Measurements from ENCODE around the gene ARRDC4. TPM values are rescaled to one million over a fixed set of nuclear protein-coding genes. Genes with fewer than 3 reads are reported as not detected.

Gene ARRDC4
- polyA plus RNA-seq, 1 experiment, result 9.2 TPM

- POLR2A ChIA-PET, result no interaction called here
- TF ChIP-seq, protein P1, sequence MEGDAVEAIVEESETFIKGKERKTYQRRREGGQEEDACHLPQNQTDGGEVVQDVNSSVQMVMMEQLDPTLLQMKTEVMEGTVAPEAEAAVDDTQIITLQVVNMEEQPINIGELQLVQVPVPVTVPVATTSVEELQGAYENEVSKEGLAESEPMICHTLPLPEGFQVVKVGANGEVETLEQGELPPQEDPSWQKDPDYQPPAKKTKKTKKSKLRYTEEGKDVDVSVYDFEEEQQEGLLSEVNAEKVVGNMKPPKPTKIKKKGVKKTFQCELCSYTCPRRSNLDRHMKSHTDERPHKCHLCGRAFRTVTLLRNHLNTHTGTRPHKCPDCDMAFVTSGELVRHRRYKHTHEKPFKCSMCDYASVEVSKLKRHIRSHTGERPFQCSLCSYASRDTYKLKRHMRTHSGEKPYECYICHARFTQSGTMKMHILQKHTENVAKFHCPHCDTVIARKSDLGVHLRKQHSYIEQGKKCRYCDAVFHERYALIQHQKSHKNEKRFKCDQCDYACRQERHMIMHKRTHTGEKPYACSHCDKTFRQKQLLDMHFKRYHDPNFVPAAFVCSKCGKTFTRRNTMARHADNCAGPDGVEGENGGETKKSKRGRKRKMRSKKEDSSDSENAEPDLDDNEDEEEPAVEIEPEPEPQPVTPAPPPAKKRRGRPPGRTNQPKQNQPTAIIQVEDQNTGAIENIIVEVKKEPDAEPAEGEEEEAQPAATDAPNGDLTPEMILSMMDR (IDR thresholded peaks at IDR 0.05; ENCODE audit: low read depth, low read length), result no peak
- H3K27ac ChIP-seq (ENCODE audit: low read depth, low read length), result no peak overlapping the region
These were observed 11.9 kb downstream of the ARRDC4 start for GRCh38 chr15:97972366-97972765.

DNA sequence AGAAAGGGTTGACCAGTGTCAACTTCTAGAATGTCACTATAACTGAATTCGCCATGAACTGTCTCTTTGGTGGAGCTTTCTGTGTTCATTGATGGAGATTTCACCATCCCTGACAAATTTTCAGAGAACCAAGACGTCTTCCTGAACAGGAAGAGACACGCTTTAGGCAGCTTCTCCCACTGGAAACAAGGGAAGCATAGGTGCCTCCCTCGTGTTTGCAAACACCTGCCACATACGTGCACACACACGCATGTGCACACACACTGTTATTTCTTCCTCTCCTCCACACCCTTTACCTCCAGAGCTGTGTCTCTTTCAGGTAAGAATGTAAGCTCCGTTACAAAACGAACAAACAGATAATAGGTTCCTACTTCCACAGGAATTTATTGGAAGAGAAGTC lies 15.6 kb downstream of the ARRDC4 start:
- DNase-seq (ENCODE audit: low read depth, low spot score), result no peak
- no peak overlapping the region for H3K4me3 ChIP-seq (ENCODE audit: low read depth, low read length)
- TF ChIP-seq, protein P1 (IDR thresholded peaks at IDR 0.05; ENCODE audit: low read depth, low read length), result no peak
- ChIA-PET CTCF (interaction anchor here (0.9 kb wide), 1 partner anchor 336 kb away, joined by 3 read pairs; no protein-coding TSS in a partner anchor), POLR2A (no interaction called here)
- no peaks in the 10 kb centered on the region for H3K9me3 ChIP-seq (ENCODE audit: control insufficient read depth, insufficient read depth, low read length)
- no peak overlapping the region for H3K27ac ChIP-seq (ENCODE audit: low read depth, low read length)
- H3K27me3 ChIP-seq (ENCODE audit: control insufficient read depth, insufficient read depth, low read length), result no peaks in the 10 kb centered on the region

More at GRCh38 chr15:97972366-97972765, 11.9 kb downstream of the ARRDC4 start:
- Histone ChIP-seq H3K9me3 (ENCODE audit: control insufficient read depth, insufficient read depth, low read length) (no peaks in the 10 kb centered on the region), H3K4me3 (ENCODE audit: low read depth, low read length) (no peak overlapping the region), H3K27me3 (ENCODE audit: control insufficient read depth, insufficient read depth, low read length) (no peaks in the 10 kb centered on the region)
- no peak for DNase-seq (ENCODE audit: low read depth, low spot score)
- CTCF ChIA-PET, result no interaction called here

- ChIA-PET CTCF (interaction anchor here (0.9 kb wide), 1 partner anchor 335 kb away, joined by 3 read pairs; no protein-coding TSS in a partner anchor), POLR2A (no interaction called here)
- TF ChIP-seq, protein P1 (IDR thresholded peaks at IDR 0.05; ENCODE audit: low read depth, low read length), result no peak
- DNase-seq (ENCODE audit: low read depth, low spot score), result no peak
- Histone ChIP-seq H3K4me3 (ENCODE audit: low read depth, low read length) (no peak overlapping the region), H3K27ac (ENCODE audit: low read depth, low read length) (no peak overlapping the region), H3K27me3 (ENCODE audit: control insufficient read depth, insufficient read depth, low read length) (no peaks in the 10 kb centered on the region), H3K9me3 (ENCODE audit: control insufficient read depth, insufficient read depth, low read length) (no peaks in the 10 kb centered on the region; the same call in 1 of the 2 replicates)
These were observed 16.4 kb downstream of the ARRDC4 start for GRCh38 chr15:97976766-97977503.

DNA sequence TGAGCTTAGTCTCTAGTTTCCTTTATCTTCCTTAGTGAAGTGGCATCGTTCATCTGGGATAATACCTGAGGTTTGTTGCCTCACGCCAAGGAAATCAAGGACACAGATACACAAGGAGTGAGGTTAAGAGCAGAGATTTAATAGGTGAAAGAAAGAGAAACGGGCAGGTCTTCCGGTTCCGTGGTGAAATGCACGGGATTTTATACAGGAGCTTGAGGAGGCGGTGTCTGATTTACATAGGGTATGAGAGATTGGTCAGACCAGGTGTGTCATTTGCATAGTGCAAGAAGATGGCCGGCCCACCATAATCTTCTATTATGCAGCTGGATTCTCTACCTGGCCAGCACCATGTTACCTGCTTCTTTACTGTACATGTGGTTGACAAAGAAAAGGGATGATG lies 17.2 kb downstream of the ARRDC4 start:
- Histone ChIP-seq H3K27ac (ENCODE audit: low read depth, low read length) (no peak overlapping the region), H3K27me3 (ENCODE audit: control insufficient read depth, insufficient read depth, low read length) (no peaks in the 10 kb centered on the region), H3K4me3 (ENCODE audit: low read depth, low read length) (no peak overlapping the region), H3K9me3 (ENCODE audit: control insufficient read depth, insufficient read depth, low read length) (no peaks in the 10 kb centered on the region; the same call in 1 of the 2 replicates)
- ChIA-PET CTCF (no interaction called here), POLR2A (no interaction called here)
- no peak for DNase-seq (ENCODE audit: low read depth, low spot score)
- TF ChIP-seq, protein P1 (IDR thresholded peaks at IDR 0.05; ENCODE audit: low read depth, low read length), result no peak

GRCh38 chr15:97978401-97979139 lies 18.1 kb downstream of the ARRDC4 start:
- TF ChIP-seq, protein P1 (IDR thresholded peaks at IDR 0.05; ENCODE audit: low read depth, low read length), result no peak
- ChIA-PET POLR2A (no interaction called here), CTCF (no interaction called here)

More at GRCh38 chr15:97978401-97979139, 18.1 kb downstream of the ARRDC4 start:
- Histone ChIP-seq H3K27ac (ENCODE audit: low read depth, low read length) (no peak overlapping the region), H3K9me3 (ENCODE audit: control insufficient read depth, insufficient read depth, low read length) (no peaks in the 10 kb centered on the region; the same call in 1 of the 2 replicates), H3K27me3 (ENCODE audit: control insufficient read depth, insufficient read depth, low read length) (no peaks in the 10 kb centered on the region), H3K4me3 (ENCODE audit: low read depth, low read length) (no peak overlapping the region)
- DNase-seq (ENCODE audit: low read depth, low spot score), result no peak

Measured in AG04450 (cell line).